Measurements from ENCODE around the gene CIDEC.

DNA sequence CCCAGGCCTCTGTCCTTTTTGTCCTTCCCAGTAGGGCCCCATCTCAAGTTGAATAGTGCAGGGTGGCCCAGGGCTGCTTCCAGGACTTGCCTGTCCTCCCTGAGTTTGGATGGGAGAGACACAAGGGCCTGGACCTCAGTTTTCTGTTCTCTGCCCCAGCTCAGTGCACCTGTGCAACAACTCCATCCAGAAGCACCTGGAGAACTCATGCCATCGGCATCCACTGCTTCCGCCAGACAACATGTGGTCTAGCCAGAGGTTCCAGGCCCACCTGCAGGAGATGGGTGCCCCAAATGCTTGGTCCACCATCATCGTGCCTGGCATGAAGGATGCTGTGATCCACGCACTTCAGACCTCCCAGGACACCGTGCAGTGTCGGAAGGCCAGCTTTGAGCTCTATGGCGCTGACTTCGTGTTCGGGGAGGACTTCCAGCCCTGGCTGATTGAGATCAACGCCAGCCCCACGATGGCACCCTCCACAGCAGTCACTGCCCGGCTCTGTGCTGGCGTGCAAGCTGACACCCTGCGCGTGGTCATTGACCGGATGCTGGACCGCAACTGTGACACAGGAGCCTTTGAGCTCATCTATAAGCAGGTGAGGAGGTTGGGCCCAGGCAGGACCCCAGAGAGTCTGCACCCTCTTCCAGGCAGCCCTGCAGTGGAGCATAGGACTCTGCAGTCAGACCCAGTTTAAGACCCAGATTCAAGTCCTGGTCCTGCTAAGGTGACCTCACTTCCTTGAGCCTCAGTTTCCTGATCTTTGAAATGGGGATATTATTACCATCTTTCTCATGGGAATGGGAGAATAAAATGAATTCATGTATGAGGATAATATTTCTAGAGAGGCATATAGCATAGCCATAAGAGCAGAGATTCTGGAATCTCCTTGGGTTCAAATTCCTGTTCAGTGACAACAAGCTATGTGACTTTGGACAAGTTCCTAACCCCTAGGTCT is 51.0 kb downstream of the CIDEC start:
- TF ChIP-seq, protein P1, sequence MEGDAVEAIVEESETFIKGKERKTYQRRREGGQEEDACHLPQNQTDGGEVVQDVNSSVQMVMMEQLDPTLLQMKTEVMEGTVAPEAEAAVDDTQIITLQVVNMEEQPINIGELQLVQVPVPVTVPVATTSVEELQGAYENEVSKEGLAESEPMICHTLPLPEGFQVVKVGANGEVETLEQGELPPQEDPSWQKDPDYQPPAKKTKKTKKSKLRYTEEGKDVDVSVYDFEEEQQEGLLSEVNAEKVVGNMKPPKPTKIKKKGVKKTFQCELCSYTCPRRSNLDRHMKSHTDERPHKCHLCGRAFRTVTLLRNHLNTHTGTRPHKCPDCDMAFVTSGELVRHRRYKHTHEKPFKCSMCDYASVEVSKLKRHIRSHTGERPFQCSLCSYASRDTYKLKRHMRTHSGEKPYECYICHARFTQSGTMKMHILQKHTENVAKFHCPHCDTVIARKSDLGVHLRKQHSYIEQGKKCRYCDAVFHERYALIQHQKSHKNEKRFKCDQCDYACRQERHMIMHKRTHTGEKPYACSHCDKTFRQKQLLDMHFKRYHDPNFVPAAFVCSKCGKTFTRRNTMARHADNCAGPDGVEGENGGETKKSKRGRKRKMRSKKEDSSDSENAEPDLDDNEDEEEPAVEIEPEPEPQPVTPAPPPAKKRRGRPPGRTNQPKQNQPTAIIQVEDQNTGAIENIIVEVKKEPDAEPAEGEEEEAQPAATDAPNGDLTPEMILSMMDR (conservative IDR thresholded peaks at IDR 0.05), result no peak
- TF ChIP-seq EZH2 (IDR thresholded peaks at IDR 0.05; ENCODE audit: low read depth), result no peak

All from PC-9 (cell line).